Mammary epithelial cell (primary cell): ENCODE results near the gene EPB41L4A.

Source experiments
- EZH2 ChIP-seq: IDR thresholded peaks from 2 replicates; pipeline ENCODE4 v1.6.1; 2012; ENCODE audit warnings: low read length, inconsistent platforms, borderline replicate concordance
- TF ChIP-seq, protein P1 (sequence below), 2 donors: IDR thresholded peaks in 1 of 2; conservative IDR thresholded peaks in 1 of 2; 2 replicates each; pipeline ENCODE4 v1.5.1; 2011 to 2012; ENCODE audit warnings: inconsistent platforms in 2 of 2, low read length in 2 of 2, mild to moderate bottlenecking in 2 of 2, control low read depth in 1 of 2, low read depth in 1 of 2; ENCODE audit not compliant: insufficient read depth in 1 of 2; ENCODE audit errors: extremely low read depth in 1 of 2

DNA sequence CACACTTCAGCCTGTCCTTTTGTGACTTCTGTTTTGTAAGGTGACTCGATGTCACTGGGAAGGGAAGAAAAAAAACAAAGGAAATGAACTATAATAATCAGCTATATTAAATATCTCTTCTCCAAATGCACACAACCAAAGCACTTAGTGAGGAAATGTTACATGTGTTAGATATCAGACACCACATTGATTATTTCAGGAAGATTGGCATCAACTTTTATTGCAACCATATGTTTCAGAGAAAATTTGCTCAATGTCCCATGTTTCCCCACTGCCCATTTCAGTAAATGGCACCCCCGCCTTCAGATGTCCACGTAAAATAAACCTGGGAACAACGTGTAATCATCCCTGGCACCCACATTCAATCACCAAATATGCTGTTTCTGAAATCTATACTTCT, 151.8 kb downstream of the EPB41L4A start:
- TF ChIP-seq, protein P1, sequence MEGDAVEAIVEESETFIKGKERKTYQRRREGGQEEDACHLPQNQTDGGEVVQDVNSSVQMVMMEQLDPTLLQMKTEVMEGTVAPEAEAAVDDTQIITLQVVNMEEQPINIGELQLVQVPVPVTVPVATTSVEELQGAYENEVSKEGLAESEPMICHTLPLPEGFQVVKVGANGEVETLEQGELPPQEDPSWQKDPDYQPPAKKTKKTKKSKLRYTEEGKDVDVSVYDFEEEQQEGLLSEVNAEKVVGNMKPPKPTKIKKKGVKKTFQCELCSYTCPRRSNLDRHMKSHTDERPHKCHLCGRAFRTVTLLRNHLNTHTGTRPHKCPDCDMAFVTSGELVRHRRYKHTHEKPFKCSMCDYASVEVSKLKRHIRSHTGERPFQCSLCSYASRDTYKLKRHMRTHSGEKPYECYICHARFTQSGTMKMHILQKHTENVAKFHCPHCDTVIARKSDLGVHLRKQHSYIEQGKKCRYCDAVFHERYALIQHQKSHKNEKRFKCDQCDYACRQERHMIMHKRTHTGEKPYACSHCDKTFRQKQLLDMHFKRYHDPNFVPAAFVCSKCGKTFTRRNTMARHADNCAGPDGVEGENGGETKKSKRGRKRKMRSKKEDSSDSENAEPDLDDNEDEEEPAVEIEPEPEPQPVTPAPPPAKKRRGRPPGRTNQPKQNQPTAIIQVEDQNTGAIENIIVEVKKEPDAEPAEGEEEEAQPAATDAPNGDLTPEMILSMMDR (conservative IDR thresholded peaks at IDR 0.05 in 1 of 2, IDR thresholded peaks at IDR 0.05 in 1 of 2; ENCODE audit: extremely low read depth in 1 of 2, insufficient read depth in 1 of 2, low read depth in 1 of 2, low read length in 2 of 2) = no peak
- TF ChIP-seq EZH2 = no peak
